ENCODE results near the gene REG1A. TPM values are rescaled to one million over a fixed set of nuclear protein-coding genes. Genes with fewer than 3 reads are reported as not detected.

REG1A gene
- total and polyA plus RNA-seq, 9 of the 15 experiments (the other 6 are each of a cell fraction or from before 2014, with no cell fraction given), result 3.1 TPM; not detected in 8

GRCh38 chr2:79071078-79071477 lies 49.2 kb upstream of the REG1A start:
- FAIRE-seq, result no peak
- CTCF ChIA-PET (ENCODE audit: low intra/inter-chr PET ratio), result no interaction called here
- Histone ChIP-seq H3K9me3 (replicated peaks; ENCODE audit: control insufficient read depth, insufficient read depth, low read depth, low read length) (no peaks in the 10 kb centered on the region; the same call in 1 of the 2 replicates), H4K20me1 (replicated peaks; ENCODE audit: control insufficient read depth, insufficient read depth, low read length) (no peaks in the 10 kb centered on the region), H3K27me3 (ENCODE audit: control insufficient read depth in 2 of 2, insufficient read depth in 2 of 2, low read length in 2 of 2) (no peaks in the 10 kb centered on the region), H3K79me2 (ENCODE audit: control insufficient read depth, insufficient read depth, low read length) (no peaks in the 10 kb centered on the region), H3K4me3 (no peak overlapping the region), H3K36me3 (ENCODE audit: control insufficient read depth, insufficient read depth, low read length) (no peaks in the 10 kb centered on the region), H2AFZ (ENCODE audit: low read depth, low read length) (no peak overlapping the region), H3K9ac (ENCODE audit: insufficient read depth in 1 of 2, low read depth in 2 of 2, low read length in 2 of 2) (no peak overlapping the region), H3K9me1 (ENCODE audit: control insufficient read depth, insufficient read depth, low read length) (no peaks in the 10 kb centered on the region), H3K27ac (ENCODE audit: extremely low read depth, low read depth, low read length) (no peak overlapping the region), H3K4me1 (replicated peaks in 1 of 2; ENCODE audit: control insufficient read depth in 2 of 2, insufficient read depth in 2 of 2, low read length in 2 of 2) (no peaks in the 10 kb centered on the region), H3K4me2 (ENCODE audit: insufficient read depth, low read length) (no peak overlapping the region)
- ATAC-seq, result no peak
- in situ Hi-C loops (cut with MboI), result no loop called here
- no peak for TF ChIP-seq ZBTB8A (IDR thresholded peaks at IDR 0.05; ENCODE audit: partially characterized antibody)
- TF ChIP-seq HNRNPUL1 (IDR thresholded peaks at IDR 0.05; ENCODE audit: low read length), result no peak
- TF ChIP-seq DLX4 (CRISPR knock-in tag; IDR thresholded peaks at IDR 0.05), result no peak
- TF ChIP-seq NR2C1 (IDR thresholded peaks at IDR 0.05), result no peak
- TF ChIP-seq NR2C1 (tag; IDR thresholded peaks at IDR 0.05), result no peak
- TF ChIP-seq JUN (IDR thresholded peaks at IDR 0.05; ENCODE audit: borderline replicate concordance, low read depth, low read length), result no peak
- TF ChIP-seq JUN (CRISPR knock-in tag; IDR thresholded peaks at IDR 0.05; ENCODE audit: borderline replicate concordance), result no peak
- TF ChIP-seq MBD1 (CRISPR knock-in tag; IDR thresholded peaks at IDR 0.05), result no peak
- TF ChIP-seq CCAR2 (IDR thresholded peaks at IDR 0.05; ENCODE audit: low read depth, low read length), result no peak
- POLR2A ChIA-PET, result no interaction called here
- no peak for DNase-seq (ENCODE audit: extremely low read depth in 1 of 4, low spot score in 3 of 4)
- intact Hi-C loops (cut with micrococcal nuclease), result no loop called here
- BruUV-seq (replicated peaks), result no TSS peak
- 0% methylated on average over 2 of the region's 2 CpGs for WGBS (ENCODE audit: insufficient coverage, low coverage, missing lambda C conversion rate)

Measured in K562 (cell line).